Testis (tissue), 3 donors: ENCODE results near the gene TOMM7. TPM values are rescaled to one million over a fixed set of nuclear protein-coding genes. Genes with fewer than 3 reads are reported as not detected.

Experiments used
- DNase-seq: peaks from one replicate; pipeline ENCODE4 v3.0.0-alpha.2; 2019
- H3K27ac ChIP-seq, 2 donors: fragments of 200-600 bp; sonication (generic); one replicate each; pipeline ENCODE4 v1.5.1; 2019
- H3K27me3 ChIP-seq: fragments of 200-600 bp; sonication (generic); one replicate; pipeline ENCODE4 v1.5.1; 2019
- H3K36me3 ChIP-seq: fragments of 200-600 bp; sonication (generic); one replicate; pipeline ENCODE4 v1.5.1; 2017; ENCODE audit warnings: low read depth; ENCODE audit errors: missing control alignments
- H3K4me1 ChIP-seq: fragments of 200-600 bp; sonication (generic); one replicate; pipeline ENCODE4 v1.5.1; 2019
- H3K4me3 ChIP-seq, 2 donors: fragments of 200-600 bp; sonication (generic); one replicate each; pipeline ENCODE4 v1.5.1; 2017 to 2019
- H3K9me3 ChIP-seq: fragments of 200-600 bp; sonication (generic); one replicate; pipeline ENCODE4 v1.5.1; 2017
- POLR2A ChIP-seq: fragments of 450-650 bp; IDR thresholded peaks from one replicate; pipeline ENCODE4 v1.6.1; 2017; ENCODE audit warnings: antibody characterized with exemption, mild to moderate bottlenecking, moderate library complexity
- WGBS, 2 donors: methylation state at CpG; one replicate each; pipeline ENCODE4 v1.1.5; 2018; 5-methylcytosine and 5-hydroxymethylcytosine counted together
- intact Hi-C: fragments of 100-400 bp; cut with DNase I; formaldehyde crosslinking; loops from one replicate; pipeline ENCODE4 v1.15.1; 2023; ENCODE audit warnings: low total_unique reads
- polyA plus RNA-seq: library from polyadenylated mRNA; stranded (reverse); fragments of 350-450 nt; fragmentation: Illumina TruSeq; extraction: RNeasy Lipid Tissue Mini Kit (QIAGEN cat#74804); gene quantifications from one replicate; pipeline ENCODE4 v1.2.3, GENCODE V29; 2014; ENCODE audit warnings: low read depth, low replicate concordance; ENCODE audit not compliant: insufficient read depth
- total RNA-seq, 2 donors: library from RNA; depleted of rRNA; stranded (reverse); fragments of >200 nt; gene quantifications; one replicate each; pipeline ENCODE4 v1.2.3, GENCODE V29; 2016
- TF ChIP-seq, protein P1 (sequence below), 3 experiments: fragments of 450-650 bp in 2 of 3; fragments of 200-600 bp in 1 of 3; sonication (generic) in 1 of 3; IDR thresholded peaks; one replicate each; pipeline ENCODE4 v1.5.1; 2016 to 2019; ENCODE audit warnings: antibody characterized with exemption in 3 of 3, mild to moderate bottlenecking in 2 of 3, moderate library complexity in 1 of 3

TOMM7 gene
- total and polyA plus RNA-seq, 3 donors from 2014 or later, result 87.7 to 499 (median 141) TPM

DNA sequence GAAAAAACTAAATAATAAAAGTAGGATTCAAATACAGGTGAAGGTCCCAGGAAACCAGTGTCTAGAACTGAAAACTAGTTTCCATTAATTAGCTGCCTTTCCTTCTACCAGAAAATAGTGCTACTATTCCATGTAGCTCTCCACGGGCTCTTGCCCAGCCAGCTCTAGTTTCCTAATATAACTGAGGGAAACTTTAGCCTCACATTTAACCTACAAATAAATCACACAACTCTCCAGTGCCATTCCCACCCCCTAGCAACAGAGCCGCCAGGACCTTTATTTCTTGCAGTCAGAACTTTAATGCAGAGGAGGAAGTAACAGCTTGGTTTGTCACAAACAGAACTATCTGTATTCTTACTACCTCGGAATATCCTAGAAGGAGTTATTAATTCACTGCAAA is 10.3 kb downstream of the TOMM7 start:
- Histone ChIP-seq H3K27me3 (no peaks in the 10 kb centered on the region), H3K36me3 (no peaks in the 10 kb centered on the region), H3K4me1 (no peaks in the 10 kb centered on the region), H3K27ac (no peak overlapping the region), H3K9me3 (no peaks in the 10 kb centered on the region), H3K4me3 (no peak overlapping the region)
- WGBS, 2 donors, result 77 to 78% methylated on average over 3 of the region's 3 CpGs
- no peak for TF ChIP-seq POLR2A
- TF ChIP-seq, protein P1, sequence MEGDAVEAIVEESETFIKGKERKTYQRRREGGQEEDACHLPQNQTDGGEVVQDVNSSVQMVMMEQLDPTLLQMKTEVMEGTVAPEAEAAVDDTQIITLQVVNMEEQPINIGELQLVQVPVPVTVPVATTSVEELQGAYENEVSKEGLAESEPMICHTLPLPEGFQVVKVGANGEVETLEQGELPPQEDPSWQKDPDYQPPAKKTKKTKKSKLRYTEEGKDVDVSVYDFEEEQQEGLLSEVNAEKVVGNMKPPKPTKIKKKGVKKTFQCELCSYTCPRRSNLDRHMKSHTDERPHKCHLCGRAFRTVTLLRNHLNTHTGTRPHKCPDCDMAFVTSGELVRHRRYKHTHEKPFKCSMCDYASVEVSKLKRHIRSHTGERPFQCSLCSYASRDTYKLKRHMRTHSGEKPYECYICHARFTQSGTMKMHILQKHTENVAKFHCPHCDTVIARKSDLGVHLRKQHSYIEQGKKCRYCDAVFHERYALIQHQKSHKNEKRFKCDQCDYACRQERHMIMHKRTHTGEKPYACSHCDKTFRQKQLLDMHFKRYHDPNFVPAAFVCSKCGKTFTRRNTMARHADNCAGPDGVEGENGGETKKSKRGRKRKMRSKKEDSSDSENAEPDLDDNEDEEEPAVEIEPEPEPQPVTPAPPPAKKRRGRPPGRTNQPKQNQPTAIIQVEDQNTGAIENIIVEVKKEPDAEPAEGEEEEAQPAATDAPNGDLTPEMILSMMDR (IDR thresholded peaks at IDR 0.05), result no peak
- DNase-seq, result no peak
- intact Hi-C loops, result no loop called here

DNA sequence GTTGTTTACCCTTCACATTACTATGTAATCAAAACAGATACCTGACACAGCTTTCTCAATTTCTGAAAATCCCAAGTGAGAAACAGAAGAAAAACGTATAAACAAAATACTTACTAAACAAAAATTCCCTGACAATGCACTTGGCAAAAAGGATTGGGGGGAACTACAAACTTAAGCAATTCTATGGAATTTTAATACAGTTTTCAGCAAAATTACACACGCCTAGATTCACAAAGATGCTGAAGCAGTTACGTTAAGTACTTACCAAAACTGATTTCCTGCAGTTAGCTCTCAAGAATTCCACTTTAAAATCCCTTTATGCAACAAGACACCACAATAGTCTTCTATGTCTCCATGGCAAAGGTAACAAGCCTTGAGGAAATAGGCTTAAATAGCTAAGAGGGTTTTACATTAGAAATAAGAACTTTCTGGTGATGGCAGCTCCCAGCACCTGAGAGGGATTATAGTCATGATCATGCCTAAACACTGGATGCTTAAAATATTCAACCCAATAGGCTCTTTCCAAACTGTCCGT is 10.8 kb downstream of the TOMM7 start:
- no peaks in the 10 kb centered on the region for H3K9me3 ChIP-seq
- intact Hi-C loops, result no loop called here
- H3K27ac ChIP-seq, result no peak overlapping the region
- TF ChIP-seq, protein P1 (IDR thresholded peaks at IDR 0.05), result no peak
- TF ChIP-seq POLR2A, result no peak
- H3K27me3 ChIP-seq, result no peaks in the 10 kb centered on the region
- DNase-seq, result no peak
- WGBS, 2 donors, result 82 to 90% methylated on average over 4 of the region's 4 CpGs
- H3K4me1 ChIP-seq, result no peaks in the 10 kb centered on the region
- no peak overlapping the region for H3K4me3 ChIP-seq
- no peaks in the 10 kb centered on the region for H3K36me3 ChIP-seq

DNA sequence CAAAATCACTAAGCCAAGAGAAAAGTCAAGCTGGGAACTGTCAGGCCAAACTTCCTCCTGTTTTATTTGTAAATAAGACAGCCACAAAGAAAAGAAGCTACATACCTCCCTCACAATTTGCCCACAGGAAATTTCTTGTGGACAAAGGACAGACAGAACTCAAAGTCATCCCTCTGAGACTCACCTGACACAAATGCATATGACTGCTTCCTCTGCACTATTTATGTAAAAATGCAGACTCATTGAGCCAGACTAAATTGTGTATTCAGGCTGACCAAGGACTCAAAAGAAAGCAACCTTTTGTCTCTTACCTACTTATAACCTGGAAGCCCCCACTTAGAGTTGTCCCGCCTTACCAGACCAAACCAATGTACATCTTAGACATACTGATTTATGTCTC is 11.8 kb downstream of the TOMM7 start:
- Histone ChIP-seq H3K27ac (no peak overlapping the region), H3K36me3 (no peaks in the 10 kb centered on the region), H3K4me1 (no peaks in the 10 kb centered on the region), H3K9me3 (no peaks in the 10 kb centered on the region), H3K4me3 (no peak overlapping the region), H3K27me3 (no peaks in the 10 kb centered on the region)
- intact Hi-C loops, result no loop called here
- DNase-seq, result no peak
- TF ChIP-seq POLR2A, result no peak
- TF ChIP-seq, protein P1 (IDR thresholded peaks at IDR 0.05), result no peak
- WGBS, 2 donors, result 100% methylated on average over 1 of the region's 1 CpG

DNA sequence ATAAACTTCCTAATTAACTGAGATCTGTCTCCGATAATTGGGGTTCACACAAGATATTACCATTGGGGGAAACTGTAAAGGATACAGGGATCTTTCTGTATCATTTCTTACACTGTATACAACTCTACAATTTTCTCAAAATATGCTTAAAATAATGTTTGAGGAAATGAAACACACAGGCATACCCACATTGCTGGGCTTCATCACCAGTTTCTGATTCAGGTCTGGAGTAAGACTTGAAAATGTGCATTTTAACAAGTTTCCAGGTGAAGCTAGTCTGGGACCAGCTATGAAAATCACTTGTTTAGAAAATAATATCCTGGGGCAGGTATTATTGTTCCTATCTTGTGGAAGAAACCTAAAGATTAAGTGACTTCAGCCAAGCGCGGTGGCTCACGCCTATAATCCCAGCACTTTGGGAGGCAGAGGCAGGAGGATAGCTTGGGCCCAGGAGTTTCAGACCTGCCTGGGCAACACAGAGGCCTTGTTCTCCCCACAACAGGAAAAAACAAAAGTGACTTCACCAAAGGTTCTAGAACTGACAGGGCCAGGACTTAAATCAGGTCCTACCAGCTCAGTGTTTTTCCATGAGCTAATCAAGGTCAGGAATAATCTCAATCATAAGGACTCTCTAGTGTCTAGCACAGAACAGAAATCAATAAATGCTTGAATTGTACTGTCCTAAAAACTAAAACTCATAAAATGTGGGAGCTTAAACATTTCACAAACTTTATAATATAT is 12.6 kb downstream of the TOMM7 start:
- no peak overlapping the region for H3K27ac ChIP-seq
- TF ChIP-seq, protein P1 (IDR thresholded peaks at IDR 0.05), result no peak
- no peaks in the 10 kb centered on the region for H3K27me3 ChIP-seq
- no peaks in the 10 kb centered on the region for H3K36me3 ChIP-seq
- WGBS, 2 donors, result 90 to 97% methylated on average over 4 of the region's 4 CpGs
- no peaks in the 10 kb centered on the region for H3K9me3 ChIP-seq
- no peak overlapping the region for H3K4me3 ChIP-seq
- no peak for DNase-seq
- intact Hi-C loops, result no loop called here
- no peaks in the 10 kb centered on the region for H3K4me1 ChIP-seq

DNA sequence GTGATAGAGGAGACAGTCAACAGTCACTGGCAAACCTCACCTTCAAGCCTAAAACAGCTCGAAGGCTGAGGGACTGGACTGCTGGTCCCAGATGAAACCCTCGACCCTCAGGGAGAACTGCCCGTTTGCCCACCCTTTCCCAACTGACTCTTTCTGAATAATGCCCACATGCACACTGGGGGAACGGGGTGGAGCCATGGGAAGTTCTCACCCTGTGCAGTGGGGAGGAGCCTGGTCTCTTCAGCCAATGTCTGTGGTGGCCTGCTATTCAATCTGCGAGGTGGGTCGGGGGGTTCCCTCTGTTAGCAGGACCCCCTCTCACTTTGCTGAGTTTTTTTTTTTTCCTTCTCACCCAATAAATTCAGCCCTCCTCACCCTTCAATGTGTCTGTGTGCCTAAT is 14.5 kb downstream of the TOMM7 start:
- Histone ChIP-seq H3K27me3 (no peaks in the 10 kb centered on the region), H3K27ac (no peak overlapping the region), H3K9me3 (no peaks in the 10 kb centered on the region), H3K4me3 (no peak overlapping the region), H3K36me3 (no peaks in the 10 kb centered on the region), H3K4me1 (no peaks in the 10 kb centered on the region)
- 85 to 87% methylated on average over 6 of the region's 6 CpGs for WGBS, 2 donors
- intact Hi-C loops, result no loop called here
- TF ChIP-seq, protein P1 (IDR thresholded peaks at IDR 0.05), result no peak
- TF ChIP-seq POLR2A, result no peak
- DNase-seq, result no peak
